A172 (cell line): Measurements from ENCODE around the gene MRPL47. TPM values are rescaled to one million over a fixed set of nuclear protein-coding genes. Genes with fewer than 3 reads are reported as not detected.
A peak's percentile ranks its signal among the peaks of the same experiment; 100 is the strongest.

Experiments
- DNase-seq: peaks from one replicate; pipeline ENCODE4 v3.0.0-alpha.2; 2015; ENCODE audit warnings: low spot score
- total RNA-seq: library from RNA; depleted of rRNA; stranded (reverse); fragments of >200 nt; shearing (Covaris generic); gene quantifications from 2 replicates; pipeline ENCODE4 v1.2.3, GENCODE V29; 2014; rRNA removed

The MRPL47 gene
- total RNA-seq, 1 experiment from 2014 or later = 189 TPM

GRCh38 chr3:179591313-179591712 is 13.1 kb downstream of the MRPL47 start:
- no peak for DNase-seq

- no peak for DNase-seq
These were observed 13.8 kb downstream of the MRPL47 start for GRCh38 chr3:179590669-179591068.

GRCh38 chr3:179589143-179589542 is 15.3 kb downstream of the MRPL47 start:
- peak; percentile 41 for DNase-seq

GRCh38 chr3:179580992-179581391 is 23.4 kb downstream of the MRPL47 start:
- no peak for DNase-seq

GRCh38 chr3:179565496-179565895 is 38.9 kb downstream of the MRPL47 start:
- DNase-seq = peak; percentile 23

GRCh38 chr3:179563271-179563783 is 41.1 kb downstream of the MRPL47 start:
- DNase-seq = peak; percentile 77

GRCh38 chr3:179562591-179563270 is 41.7 kb downstream of the MRPL47 start, which contains the start of gene ACTL6A:
ACTL6A (plus strand) TSS chr3:179562926; CDS start chr3:179563093, 167 bp downstream.
- peak; percentile 100 for DNase-seq

GRCh38 chr3:179560791-179561190 is 43.6 kb downstream of the MRPL47 start:
- DNase-seq = no peak

- DNase-seq = peak; percentile 82
These were observed 45.6 kb downstream of the MRPL47 start for GRCh38 chr3:179558742-179559364.

GRCh38 chr3:179551349-179552105 is 52.9 kb downstream of the MRPL47 start:
- DNase-seq = no peak

- no peak for DNase-seq
These were observed 57.6 kb downstream of the MRPL47 start for GRCh38 chr3:179546814-179547241.

GRCh38 chr3:179544981-179545645 is 59.3 kb downstream of the MRPL47 start:
- peak; percentile 29 for DNase-seq

- no peak for DNase-seq
These were observed 62.1 kb downstream of the MRPL47 start for GRCh38 chr3:179542375-179542774.

GRCh38 chr3:179541596-179541995 is 62.8 kb downstream of the MRPL47 start:
- no peak for DNase-seq

GRCh38 chr3:179541094-179541493 is 63.3 kb downstream of the MRPL47 start:
- no peak for DNase-seq

Other genes with a start within 250 kb of the MRPL47 start
- gene GNB4, start 153.2 kb downstream of the MRPL47 start, total RNA-seq = 73.3 and 92.5 TPM in 2 replicates
- gene ACTL6A, start 41.7 kb downstream of the MRPL47 start, total RNA-seq = 293 and 321 TPM in 2 replicates
- 316 and 319 TPM in 2 replicates for gene NDUFB5, start 156 bp upstream of the MRPL47 start, total RNA-seq
- gene USP13, start 48.4 kb upstream of the MRPL47 start, total RNA-seq = 13.8 and 16.9 TPM in 2 replicates